ENCODE results near the gene KLHL34.

KLHL34 gene, protein sequence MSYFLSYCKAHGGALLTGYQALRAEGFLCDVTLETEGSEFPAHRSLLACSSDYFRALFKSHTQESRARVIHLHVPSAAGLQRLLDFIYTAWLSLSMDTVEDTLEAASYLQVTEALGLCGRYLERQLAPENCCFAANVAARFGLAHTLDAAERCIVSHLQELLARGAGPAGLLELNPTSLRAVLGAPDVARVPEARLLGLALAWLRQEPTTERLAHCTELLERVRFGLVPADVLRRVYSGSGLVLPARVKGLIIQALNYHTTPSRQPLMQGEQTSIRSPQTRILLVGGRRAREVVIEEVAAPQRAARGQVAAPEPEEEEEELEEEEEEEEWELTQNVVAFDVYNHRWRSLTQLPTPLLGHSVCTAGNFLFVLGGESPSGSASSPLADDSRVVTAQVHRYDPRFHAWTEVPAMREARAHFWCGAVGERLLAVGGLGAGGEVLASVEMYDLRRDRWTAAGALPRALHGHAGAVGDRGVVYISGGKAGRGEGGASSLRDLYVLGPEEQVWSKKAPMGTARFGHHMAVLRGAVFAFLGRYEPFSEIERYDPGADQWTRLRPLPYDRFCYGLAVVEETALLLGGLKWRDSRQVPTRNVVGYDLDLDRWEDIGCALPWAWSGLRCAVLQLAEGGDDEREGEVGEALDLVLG

DNA sequence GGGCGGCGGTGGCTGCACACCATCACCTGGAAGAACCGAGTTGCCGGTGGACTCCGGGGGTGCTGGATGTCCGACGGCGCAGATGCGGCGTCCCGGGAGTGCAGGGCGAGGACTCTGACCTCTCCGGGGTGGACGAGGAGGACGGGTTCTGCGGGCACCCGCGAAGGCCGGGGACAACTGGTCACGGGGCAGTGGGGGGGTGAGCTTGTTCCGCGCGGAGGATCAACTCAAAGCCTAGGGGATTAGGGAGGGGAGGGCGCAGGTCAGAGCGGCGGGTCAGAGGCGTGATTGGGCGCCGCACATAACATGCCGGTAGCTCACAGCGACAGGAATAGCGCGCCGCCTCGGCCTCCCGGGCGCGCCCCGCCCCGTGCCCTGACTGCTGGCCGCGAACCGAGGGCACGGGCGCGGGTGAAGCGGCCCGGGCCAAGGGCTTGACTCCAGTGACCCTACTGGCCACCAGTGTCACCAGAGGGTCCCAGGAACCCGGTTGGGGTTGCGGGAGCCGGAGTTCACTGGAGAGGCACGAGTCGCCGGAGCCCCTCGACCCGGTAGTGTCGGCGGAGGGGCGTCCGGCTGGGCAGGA, at the start of gene KLHL34:
Gene KLHL34 (minus strand): TSS at position 179 of the 586 bp plus-strand sequence. CDS start 542 bp downstream, outside the sequence.
- DNase-seq (ENCODE audit: low read depth) = no peak

DNA sequence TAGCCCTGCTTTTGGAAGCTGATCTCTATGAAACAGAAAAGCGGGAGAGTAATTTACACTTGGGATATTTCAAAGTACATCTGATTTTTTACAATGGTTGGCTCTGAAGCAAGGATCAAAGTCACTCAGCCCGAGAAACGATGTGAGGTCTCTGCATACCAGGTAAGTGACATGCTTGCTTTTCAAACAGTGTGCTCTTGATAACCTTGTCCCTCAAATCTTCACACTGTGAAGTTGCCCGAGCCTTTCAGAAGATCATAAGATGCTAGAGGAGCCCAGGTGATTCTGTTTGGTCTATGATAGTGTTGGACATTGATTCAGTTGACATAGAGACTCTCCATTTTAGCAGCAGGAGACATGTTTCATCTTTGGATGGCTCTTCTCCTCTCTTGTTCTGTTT, 47.1 kb upstream of the KLHL34 start:
- no peak for DNase-seq (ENCODE audit: low read depth)

DNA sequence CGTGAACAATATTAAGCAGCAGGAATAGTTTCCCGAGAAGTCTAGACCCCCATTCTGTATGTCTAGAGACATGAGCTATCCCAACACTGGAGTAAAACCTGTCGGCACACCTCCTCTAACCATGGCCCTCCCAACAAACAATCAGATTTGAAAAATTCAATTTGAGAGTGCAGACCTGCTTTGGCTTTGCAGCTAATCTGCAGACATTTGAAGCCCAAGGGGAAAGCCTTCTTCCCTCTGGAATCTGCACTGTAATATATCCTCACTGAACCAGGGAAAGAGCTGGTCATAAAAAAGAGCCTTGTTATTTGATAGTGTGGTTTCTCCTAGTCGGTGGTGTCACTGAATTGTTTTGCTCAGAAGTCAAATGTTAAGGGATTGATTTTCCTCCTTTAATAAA, 44.6 kb upstream of the KLHL34 start:
- no peak for DNase-seq (ENCODE audit: low read depth)

DNA sequence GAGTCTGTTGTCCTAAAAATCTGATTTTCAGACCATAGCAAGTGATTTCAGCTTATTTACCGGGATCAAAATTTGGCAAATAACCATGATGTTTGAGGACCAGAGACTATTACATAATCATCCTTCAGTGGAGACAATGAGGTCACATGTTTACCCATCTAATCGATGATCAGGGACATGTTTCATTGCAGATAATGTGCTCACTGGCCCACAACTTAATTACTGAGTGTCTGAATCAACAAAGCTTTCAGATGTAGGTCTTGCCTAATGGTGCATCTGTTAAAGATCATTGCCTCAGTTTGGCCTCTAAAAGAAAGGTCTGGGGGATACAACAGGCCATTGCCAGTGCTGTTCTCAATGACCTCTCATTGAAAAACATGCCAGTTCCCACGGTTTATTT, 42.8 kb upstream of the KLHL34 start:
- no peak for DNase-seq (ENCODE audit: low read depth)

DNA sequence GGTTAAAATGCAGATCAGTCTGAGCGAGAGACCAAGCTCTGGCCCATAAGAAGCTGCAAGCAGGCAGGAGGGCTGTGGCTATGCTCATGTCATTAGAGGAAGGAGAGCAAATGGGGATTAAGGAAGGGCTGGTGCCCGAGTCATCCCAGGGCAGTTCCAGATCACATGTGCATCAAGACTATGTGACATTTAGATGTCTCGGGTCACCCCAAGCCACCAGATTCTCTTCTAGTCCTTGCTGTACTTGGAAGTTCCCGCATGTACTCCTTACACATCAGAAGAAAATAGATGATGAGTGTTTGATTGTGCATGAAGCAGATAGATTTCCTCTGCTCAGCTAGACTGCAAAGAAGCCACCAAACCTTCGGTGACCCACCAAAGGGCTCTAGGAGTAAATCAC, 42.1 kb upstream of the KLHL34 start:
- DNase-seq (ENCODE audit: low read depth) = no peak

DNA sequence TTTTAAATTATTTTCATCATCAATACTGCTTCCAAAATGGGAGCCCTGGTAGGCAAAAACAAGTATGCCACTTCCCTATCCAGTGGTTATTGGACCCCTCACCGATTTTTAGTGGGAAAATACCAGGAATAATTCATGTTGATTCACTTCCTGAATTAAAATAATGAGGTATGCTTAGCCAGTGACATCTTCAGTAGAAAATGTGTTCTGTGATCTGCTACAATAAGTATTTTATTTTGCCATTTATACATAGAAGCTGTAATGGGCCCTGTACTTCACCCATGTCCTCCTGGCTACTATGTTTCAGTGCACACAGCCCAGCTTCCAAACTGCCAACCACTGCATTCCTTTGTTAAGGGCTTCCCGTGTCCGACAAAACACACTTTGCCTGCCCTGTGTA, 41.0 kb upstream of the KLHL34 start:
- DNase-seq (ENCODE audit: low read depth) = no peak

DNA sequence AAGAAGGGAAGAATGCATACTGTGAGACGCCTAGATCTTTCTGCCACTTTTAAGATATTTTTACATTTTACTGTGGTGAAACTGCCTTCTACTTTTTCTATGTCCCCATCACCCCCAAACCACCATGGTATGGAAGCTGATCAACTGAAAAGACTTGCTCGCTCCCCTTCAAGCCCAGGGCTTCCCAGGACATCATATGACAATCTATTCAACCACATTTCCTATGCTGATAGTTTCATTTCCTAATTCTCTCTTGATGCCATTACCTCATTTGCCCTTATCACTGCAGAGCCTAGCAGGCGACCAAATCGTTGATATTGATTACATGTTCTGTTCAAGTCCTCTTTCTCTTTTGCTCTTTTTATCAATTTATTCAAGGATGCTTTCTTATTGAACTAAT, 40.1 kb upstream of the KLHL34 start:
- no peak for DNase-seq (ENCODE audit: low read depth)

DNA sequence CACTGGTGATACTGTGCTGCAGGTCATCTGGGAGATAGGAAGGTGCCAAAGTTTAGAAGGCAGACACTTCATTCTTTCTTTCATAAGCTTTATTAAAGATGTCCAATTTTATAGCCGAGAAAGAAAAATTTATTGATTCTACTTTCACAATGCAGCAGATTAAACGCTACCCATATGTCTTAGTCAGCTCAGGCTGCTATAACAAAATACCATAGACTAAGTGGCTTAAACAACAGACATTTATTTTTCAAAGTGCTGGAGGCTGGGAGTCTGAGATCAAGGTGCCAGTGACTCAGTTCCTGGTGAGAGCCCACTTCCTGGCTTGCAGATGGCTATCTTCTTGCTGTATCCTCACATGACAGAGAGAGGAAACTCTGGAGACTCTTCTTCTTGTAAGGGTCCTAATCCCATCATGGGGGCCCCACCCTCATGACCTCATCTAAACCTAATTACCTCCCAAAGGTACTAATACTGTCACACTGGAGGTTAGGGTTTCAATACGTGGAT, 33.4 kb upstream of the KLHL34 start:
- DNase-seq (ENCODE audit: low read depth) = no peak

DNA sequence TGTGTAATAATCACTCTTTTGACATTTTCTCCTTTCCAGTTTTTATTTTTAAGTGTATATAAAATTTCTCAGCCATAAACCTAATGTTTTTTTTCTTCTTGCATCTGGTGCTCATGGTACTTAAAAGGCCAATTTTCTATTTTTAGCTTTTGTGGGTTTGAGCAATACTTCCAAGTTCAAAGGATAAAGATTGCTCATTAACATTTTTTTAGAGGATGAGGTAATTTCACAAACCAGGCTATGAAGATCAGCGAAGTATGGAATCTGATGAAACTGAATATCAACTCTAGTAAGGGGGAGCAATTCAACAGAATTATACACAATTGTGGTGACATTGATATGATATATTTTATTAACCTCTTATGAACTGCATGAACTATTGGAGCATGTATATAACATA, 25.8 kb upstream of the KLHL34 start:
- DNase-seq (ENCODE audit: low read depth) = no peak

DNA sequence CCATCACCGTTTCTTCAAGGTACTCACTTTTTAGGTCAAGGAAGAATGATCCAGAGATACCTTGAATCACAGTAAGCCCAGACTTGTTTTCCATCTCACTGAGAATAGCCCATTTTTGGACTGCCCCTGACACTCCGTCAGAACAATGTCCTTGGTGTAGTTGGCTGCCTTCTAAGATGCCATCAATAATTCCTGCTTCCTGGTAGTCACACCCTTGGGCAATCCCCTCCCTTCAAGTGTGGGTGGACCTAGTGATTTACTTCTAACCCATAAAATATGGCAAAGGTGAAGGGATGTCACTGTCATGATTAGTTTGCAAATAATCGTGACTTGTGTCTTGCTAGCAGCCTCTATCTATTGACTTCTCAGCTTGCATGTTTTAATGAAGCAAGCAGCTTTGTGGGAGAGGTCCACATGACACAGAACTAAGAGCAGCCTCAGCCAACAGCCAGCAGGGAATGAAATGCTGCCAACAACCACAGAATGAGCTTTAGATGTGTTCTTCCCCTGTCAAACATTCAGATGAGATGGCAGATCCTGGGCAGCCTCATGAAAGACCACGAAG, 20.0 kb upstream of the KLHL34 start:
- DNase-seq (ENCODE audit: low read depth) = no peak

DNA sequence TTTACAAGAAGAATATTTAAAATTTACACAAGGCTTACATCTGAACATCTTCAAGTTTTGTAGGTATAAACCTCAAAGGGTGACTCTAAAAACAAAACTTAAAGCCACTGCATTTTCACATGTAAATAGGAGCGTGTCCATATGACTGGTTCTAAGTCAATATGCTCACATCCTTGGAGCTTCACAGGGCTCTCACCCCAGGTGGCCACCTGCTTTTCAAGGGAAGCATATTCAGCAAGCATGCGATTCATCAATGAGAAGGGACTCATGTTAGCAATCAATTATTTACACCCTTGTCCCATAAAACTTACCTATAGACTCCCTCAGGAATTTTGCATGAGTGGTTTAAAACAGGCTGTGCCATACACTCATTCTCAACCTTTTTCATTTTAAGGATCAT, 17.8 kb upstream of the KLHL34 start:
- DNase-seq (ENCODE audit: low read depth) = no peak

DNA sequence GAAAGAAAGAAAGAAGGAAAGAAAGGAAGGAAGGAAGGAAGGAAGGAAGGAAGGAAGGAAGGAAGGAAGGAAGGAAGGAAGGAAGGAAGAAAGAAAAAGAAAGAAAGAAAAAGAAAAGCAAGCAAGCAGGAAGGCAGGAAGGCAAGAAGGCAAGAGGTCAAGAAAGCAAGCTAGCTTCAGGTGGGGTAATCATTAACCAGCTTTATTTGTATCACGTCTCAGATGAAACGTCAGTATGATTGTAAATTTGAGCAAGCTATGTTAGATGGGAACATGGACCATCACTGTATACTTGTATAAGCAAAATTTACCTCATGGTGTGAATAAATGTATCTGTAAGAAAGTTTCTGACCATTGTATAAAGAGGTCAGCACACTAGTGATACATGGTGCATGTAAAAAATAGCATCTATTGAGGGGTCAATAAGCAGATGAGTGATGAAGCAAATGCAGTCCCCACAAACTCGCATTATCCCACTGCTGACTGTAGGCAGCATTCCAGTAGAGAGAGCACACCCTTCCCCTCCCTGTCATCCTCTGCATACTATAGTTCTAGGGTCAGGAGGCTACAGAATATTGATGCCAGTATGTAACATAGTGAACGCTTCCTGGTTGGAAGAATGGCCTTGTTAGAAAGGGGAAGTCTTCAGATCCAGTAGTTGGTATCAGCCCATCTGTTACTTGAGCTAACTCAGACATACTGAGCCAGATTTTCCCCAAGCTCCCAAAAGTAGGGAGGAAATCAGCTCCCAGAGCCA, 16.5 kb upstream of the KLHL34 start:
- no peak for DNase-seq (ENCODE audit: low read depth)

DNA sequence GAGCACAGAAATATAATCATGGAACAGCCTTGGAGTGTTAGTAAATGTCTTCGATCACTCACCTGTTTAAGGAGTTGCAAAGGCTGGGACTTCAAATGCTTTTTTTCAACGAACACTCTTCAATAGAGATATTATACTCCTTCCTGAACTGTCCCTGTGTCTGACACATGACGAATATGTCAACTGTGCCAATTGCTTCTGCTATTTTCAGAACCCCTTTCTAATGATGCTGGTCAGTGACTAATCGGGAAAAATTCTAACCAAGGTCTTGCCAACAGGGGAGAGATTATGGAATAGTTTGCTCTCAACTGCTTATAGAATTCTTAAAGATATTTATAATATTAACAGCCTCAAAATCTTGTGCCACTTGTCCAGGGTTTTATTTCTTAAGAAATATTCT, 8.5 kb upstream of the KLHL34 start:
- no peak for DNase-seq (ENCODE audit: low read depth)

DNA sequence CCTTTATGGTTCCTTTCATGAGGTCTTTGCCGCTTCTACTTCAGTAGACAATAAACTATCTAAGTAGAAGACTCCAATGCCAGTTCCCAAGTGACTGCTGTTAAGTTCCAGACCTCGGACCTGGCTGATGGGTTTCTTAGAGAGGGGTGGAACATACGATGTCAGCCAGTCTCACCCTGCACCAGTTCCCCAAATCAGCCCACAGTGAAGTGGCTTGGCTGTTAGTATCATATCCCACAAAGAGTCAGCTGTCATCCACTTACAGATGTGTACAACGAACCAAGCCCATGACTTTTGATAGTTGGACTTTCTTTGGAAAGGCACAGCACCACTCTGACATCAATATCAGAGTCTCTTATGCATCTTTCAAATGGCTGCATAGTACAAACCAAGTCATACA, 8.1 kb upstream of the KLHL34 start:
- no peak for DNase-seq (ENCODE audit: low read depth)

DNA sequence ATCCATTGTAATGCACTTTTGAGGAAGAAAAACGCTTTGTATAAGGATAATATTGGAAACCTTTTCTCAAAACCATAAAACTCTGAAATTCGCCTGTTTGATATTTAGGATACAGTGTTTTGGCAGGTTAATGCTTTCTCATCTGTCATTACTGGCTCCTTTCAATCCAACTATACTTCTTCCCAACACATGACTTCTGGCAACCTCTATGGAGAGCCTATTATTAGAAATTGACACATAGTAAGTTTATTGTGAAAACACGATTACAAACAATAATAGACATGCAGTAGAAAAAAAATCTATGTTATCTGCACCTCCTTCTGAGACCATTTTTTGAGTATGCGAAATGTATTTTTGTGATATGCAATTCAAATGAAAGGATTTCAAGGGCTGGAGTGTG, 4.6 kb upstream of the KLHL34 start:
- no peak for DNase-seq (ENCODE audit: low read depth)

DNA sequence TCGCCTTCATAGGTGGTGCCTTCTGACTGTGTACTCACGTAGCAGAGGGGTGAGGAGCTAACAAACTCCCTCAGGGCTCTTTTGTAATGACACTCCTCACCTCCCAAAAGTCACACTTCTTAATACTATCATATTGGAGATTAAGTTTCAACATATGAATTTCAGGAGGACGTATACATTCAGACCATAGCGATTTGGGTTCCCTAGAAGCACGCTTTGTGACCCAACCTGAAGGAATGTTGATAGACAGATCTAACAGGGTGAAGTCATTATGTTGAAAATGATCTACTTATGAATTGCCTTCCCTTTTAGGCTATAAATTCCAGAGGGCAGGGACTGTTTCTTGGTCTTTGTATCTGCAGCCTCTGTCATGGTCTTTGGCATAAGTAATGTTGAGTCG, 3.2 kb upstream of the KLHL34 start:
- no peak for DNase-seq (ENCODE audit: low read depth)

DNA sequence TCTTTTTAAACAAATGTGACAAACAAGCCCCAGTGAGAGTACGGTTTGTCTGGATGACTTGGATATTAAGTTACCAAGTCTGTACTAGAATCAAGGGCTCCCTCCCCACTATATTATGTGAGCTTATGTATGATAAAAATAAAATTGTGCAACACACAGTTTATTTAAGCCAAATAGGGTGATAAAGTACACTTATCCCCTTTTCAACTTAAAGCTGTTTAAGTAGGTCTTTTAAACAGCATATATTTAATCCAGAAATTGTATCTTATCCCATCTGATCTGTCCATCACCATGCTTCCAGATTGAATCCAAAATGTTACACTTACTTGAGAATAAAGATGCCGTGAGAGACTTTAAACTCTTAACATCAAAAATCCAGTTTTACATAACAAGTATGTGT, 2.0 kb upstream of the KLHL34 start:
- DNase-seq (ENCODE audit: low read depth) = no peak

DNA sequence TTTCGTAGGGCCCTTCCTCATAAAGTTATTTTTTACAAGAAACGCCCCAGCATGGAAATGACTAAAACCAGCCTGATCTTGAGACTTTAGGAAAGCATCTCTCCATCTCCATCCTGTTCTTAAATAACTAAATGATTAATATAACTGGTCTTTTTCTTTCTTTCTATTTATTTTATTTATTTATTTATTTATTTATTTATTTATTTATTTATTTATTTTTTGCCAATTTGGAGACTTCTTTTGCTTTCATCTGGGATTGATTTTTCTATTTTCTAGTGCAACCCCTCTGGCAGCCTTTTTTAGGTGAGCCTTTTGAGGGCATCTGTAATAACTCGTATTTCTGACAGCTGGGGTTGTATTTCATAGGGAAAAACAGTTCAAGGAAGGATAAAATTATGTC, 1.2 kb upstream of the KLHL34 start:
- no peak for DNase-seq (ENCODE audit: low read depth)

DNA sequence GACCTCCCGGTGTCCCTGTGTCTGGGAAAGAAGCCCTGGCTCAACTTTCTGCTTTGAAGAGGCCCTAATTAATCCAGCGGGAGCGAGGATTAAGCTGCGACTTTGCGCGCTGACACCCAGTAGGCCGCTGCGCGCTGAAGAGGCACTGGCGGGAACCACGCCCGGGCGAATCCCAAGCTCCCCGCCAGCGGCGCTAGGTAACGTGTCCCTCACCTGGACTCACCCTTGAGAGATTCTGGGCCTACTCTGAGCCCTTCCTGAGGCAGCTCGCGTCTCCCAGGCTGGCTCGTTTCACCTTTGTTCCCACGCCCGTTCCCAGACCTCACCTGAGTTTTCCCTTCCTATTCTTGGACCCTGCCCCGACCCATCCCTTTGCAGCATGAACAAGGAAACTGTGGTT, 616 bp upstream of the KLHL34 start:
- no peak for DNase-seq (ENCODE audit: low read depth)

DNA sequence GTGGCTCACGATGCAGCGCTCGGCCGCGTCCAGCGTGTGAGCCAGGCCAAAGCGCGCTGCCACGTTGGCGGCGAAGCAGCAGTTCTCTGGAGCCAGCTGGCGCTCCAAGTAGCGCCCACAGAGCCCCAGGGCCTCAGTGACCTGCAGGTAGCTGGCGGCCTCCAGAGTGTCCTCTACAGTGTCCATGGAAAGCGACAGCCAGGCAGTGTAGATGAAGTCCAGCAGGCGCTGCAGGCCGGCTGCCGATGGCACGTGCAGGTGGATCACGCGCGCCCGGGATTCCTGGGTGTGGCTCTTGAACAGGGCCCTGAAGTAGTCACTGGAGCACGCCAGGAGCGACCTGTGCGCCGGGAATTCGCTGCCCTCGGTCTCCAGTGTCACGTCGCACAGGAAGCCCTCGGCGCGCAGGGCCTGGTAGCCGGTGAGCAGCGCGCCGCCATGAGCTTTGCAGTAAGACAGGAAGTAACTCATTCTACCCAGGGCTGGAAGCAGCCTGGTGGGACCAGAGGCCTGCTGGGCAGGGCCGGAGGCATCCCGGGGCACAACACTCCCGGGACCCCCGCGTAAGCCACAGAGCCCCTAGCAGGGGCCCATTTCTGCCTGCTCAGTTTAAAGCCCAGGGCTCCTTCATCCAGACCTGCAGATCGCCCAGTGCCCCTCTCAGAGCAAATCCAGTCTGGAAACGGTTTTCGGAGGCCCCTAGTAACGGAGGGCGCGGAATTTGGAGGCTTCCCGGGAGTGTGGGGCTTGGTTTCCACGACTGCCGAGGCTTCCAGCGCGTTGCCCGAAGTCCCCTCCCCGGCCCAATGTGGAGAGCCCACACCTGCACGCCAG, 595 bp downstream of the KLHL34 start:
- DNase-seq (ENCODE audit: low read depth) = no peak

DNA sequence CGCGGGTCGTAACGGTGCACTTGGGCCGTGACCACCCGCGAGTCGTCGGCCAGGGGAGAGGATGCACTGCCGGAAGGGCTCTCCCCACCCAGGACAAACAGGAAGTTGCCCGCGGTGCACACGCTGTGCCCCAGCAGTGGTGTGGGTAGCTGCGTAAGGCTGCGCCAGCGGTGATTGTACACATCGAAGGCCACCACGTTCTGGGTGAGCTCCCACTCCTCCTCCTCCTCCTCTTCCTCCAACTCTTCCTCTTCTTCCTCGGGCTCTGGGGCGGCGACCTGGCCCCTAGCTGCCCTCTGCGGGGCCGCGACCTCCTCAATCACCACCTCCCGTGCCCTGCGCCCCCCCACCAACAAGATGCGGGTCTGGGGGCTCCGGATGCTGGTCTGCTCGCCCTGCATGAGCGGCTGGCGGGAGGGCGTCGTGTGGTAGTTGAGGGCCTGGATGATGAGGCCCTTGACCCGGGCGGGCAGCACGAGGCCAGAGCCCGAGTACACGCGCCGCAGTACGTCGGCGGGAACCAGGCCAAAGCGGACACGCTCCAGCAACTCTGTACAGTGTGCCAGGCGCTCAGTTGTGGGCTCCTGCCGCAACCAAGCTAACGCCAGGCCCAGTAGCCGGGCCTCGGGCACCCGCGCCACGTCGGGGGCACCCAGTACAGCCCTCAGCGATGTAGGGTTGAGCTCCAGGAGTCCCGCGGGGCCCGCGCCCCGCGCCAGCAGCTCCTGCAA, 1.4 kb downstream of the KLHL34 start:
- no peak for DNase-seq (ENCODE audit: low read depth)
